GM18873 (cell line): Measurements from ENCODE around the gene RAB30.
A peak's percentile ranks its signal among the peaks of the same experiment; 100 is the strongest.
"Not testable (repeated sequence)": the region's sequence is repeated elsewhere in the genome, so short reads cannot be mapped to it uniquely, and the experiment has no call there.

Experiments used
- ATAC-seq: cut with Tn5 transposase; IDR thresholded peaks from one replicate; pipeline ENCODE4 v1.9.1; 2021; ENCODE audit warnings: mild to moderate bottlenecking, moderate library complexity, moderate number of reproducible peaks; ENCODE audit not compliant: unreplicated experiment, low FRiP score

RAB30 gene

GRCh38 chr11:83019888-83020579 lies 51.7 kb downstream of the RAB30 start:
- no peak for ATAC-seq

GRCh38 chr11:83014951-83015350 lies 56.7 kb downstream of the RAB30 start:
- ATAC-seq = no peak

- ATAC-seq = no peak
Measured at GRCh38 chr11:83012168-83013067, 59.3 kb downstream of the RAB30 start.

- ATAC-seq = no peak
Measured at GRCh38 chr11:83011333-83012167, 60.1 kb downstream of the RAB30 start.

- ATAC-seq = no peak
Measured at GRCh38 chr11:83009999-83010398, 61.7 kb downstream of the RAB30 start.

GRCh38 chr11:83009136-83009535 lies 62.6 kb downstream of the RAB30 start:
- not testable (repeated sequence) for ATAC-seq

- no peak for ATAC-seq
Measured at GRCh38 chr11:83008581-83008923, 63.1 kb downstream of the RAB30 start.

- ATAC-seq = no peak
Measured at GRCh38 chr11:83007909-83008580, 63.7 kb downstream of the RAB30 start.

GRCh38 chr11:83007477-83007876 lies 64.2 kb downstream of the RAB30 start:
- no peak for ATAC-seq

GRCh38 chr11:83006877-83007330 lies 64.8 kb downstream of the RAB30 start:
- ATAC-seq = peak; percentile 58

GRCh38 chr11:83004746-83005556 lies 66.7 kb downstream of the RAB30 start:
- no peak for ATAC-seq

- ATAC-seq = no peak
Measured at GRCh38 chr11:83002522-83002921, 69.2 kb downstream of the RAB30 start.

- ATAC-seq = no peak
Measured at GRCh38 chr11:83002053-83002452, 69.6 kb downstream of the RAB30 start.

- ATAC-seq = no peak
Measured at GRCh38 chr11:83000381-83000780, 71.3 kb downstream of the RAB30 start.

GRCh38 chr11:82999232-82999631 lies 72.5 kb downstream of the RAB30 start:
- ATAC-seq = no peak

- no peak for ATAC-seq
Measured at GRCh38 chr11:82998697-82999096, 73.0 kb downstream of the RAB30 start.

- peak; percentile 96 for ATAC-seq
Measured at GRCh38 chr11:82996966-82997606, 74.6 kb downstream of the RAB30 start.

- ATAC-seq = no peak
Measured at GRCh38 chr11:82995754-82996398, 75.8 kb downstream of the RAB30 start.
